WTC11 (cell line): Measurements from ENCODE around the gene PTGER2. TPM values are rescaled to one million over a fixed set of nuclear protein-coding genes. Genes with fewer than 3 reads are reported as not detected.

Experiments
- ATAC-seq: fragments of 200-7000 bp; cut with Tn5 transposase; 2 replicates; pipeline ENCODE4 v1.10.0; 2021; ENCODE audit warnings: mild to moderate bottlenecking, moderate library complexity
- CTCF ChIA-PET: fragments of 300-600 bp; sonication (Branson Sonifier 250); formaldehyde crosslinking; loops from one replicate; lab custom pipeline; 2021; ENCODE audit warnings: antibody characterized with exemption; lab: Charles Lee
- POLR2A ChIA-PET: fragments of 350-600 bp; sonication (Branson Sonifier 250); formaldehyde crosslinking; loops from one replicate; lab custom pipeline; 2021; ENCODE audit warnings: antibody characterized with exemption; lab: Charles Lee
- DNase-seq: peaks from one replicate; pipeline ENCODE4 v3.0.0; 2021; ENCODE audit warnings: low spot score
- H3K27ac Mint-ChIP-seq: 2 replicates; pipeline ENCODE4 v1.8.0; 2021; ENCODE audit warnings: mixed read lengths
- H3K27me3 Mint-ChIP-seq: 2 replicates; pipeline ENCODE4 v1.8.0; 2021; ENCODE audit warnings: low read depth, mild to moderate bottlenecking, moderate library complexity, mixed read lengths
- H3K36me3 Mint-ChIP-seq: 2 replicates; pipeline ENCODE4 v1.8.0; 2021; ENCODE audit warnings: mixed read lengths
- H3K4me1 Mint-ChIP-seq: 2 replicates; pipeline ENCODE4 v1.8.0; 2022; ENCODE audit warnings: mixed read lengths
- H3K4me3 Mint-ChIP-seq: 2 replicates; pipeline ENCODE4 v1.8.0; 2021; ENCODE audit warnings: mild to moderate bottlenecking, moderate library complexity, mixed read lengths
- H3K9me3 Mint-ChIP-seq: 2 replicates; pipeline ENCODE4 v1.8.0; 2021; ENCODE audit warnings: mixed read lengths
- EMX1 ChIP-seq: fragments of 250-450 bp; sonication (Bioruptor Pico); IDR thresholded peaks from 2 replicates; pipeline ENCODE4 v1.8.0; 2021; ENCODE audit warnings: mild to moderate bottlenecking
- ESRRA ChIP-seq: sonication (generic); formaldehyde crosslinking; IDR thresholded peaks from 2 replicates; pipeline ENCODE4 v1.8.1; 2022; ENCODE audit warnings: mild to moderate bottlenecking, missing genetic modification reagents, borderline replicate concordance
- JAZF1 ChIP-seq: fragments of 250-450 bp; sonication (Bioruptor Pico); IDR thresholded peaks from 2 replicates; pipeline ENCODE4 v1.9.0; 2021; ENCODE audit warnings: moderate library complexity, mild to moderate bottlenecking, inconsistent platforms
- ZNF416 ChIP-seq: fragments of 250-450 bp; sonication (Bioruptor Pico); IDR thresholded peaks from 2 replicates; pipeline ENCODE4 v1.9.0; 2021; ENCODE audit warnings: mild to moderate bottlenecking, inconsistent platforms
- total RNA-seq: library from RNA; stranded (reverse); gene quantifications from 3 replicates; pipeline ENCODE4 v1.2.3, GENCODE V29; 2021
- TF ChIP-seq, protein P1 (sequence below): sonication (generic); formaldehyde crosslinking; IDR thresholded peaks from 2 replicates; pipeline ENCODE4 v1.8.0; 2022; ENCODE audit warnings: mild to moderate bottlenecking, missing genetic modification reagents
- TF ChIP-seq, protein P2 (sequence below): fragments of 200-600 bp; IDR thresholded peaks from 2 replicates; pipeline ENCODE4 v1.8.0; 2022; ENCODE audit warnings: antibody characterized with exemption

PTGER2 gene
- total RNA-seq, 1 experiment from 2014 or later, result 0.92 TPM

DNA sequence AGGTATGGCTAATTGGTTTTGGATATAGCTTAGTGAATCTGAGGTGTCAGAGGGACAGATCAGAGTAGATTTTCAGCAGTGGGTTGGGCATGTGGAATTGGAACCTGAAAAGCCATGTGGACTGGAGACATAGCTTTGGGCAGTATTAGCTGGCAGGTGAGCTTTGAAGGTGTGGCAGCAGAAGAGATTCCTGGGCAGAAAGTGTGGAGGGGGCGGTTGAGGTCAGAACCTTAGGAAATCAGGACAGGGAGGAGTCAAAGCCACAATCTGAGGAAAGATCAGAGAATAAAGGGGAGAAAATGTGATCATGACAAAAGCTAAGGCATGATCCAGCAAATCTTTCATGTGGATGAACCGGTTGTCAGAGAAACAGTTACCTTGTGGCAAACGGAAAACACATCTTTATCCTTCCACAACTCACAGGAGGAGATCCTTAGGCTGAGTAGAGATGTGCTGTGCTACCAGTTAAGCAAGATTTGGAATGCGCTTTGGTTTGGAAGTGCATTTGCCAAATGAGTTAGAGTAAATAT lies 56.4 kb downstream of the PTGER2 start (continued):
- TF ChIP-seq, protein P1, sequence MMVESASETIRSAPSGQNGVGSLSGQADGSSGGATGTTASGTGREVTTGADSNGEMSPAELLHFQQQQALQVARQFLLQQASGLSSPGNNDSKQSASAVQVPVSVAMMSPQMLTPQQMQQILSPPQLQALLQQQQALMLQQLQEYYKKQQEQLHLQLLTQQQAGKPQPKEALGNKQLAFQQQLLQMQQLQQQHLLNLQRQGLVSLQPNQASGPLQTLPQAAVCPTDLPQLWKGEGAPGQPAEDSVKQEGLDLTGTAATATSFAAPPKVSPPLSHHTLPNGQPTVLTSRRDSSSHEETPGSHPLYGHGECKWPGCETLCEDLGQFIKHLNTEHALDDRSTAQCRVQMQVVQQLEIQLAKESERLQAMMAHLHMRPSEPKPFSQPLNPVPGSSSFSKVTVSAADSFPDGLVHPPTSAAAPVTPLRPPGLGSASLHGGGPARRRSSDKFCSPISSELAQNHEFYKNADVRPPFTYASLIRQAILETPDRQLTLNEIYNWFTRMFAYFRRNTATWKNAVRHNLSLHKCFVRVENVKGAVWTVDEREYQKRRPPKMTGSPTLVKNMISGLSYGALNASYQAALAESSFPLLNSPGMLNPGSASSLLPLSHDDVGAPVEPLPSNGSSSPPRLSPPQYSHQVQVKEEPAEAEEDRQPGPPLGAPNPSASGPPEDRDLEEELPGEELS (CRISPR knock-in tag), result no peak
- TF ChIP-seq EMX1 (CRISPR knock-in tag) (no peak), JAZF1 (no peak), ZNF416 (no peak)

DNA sequence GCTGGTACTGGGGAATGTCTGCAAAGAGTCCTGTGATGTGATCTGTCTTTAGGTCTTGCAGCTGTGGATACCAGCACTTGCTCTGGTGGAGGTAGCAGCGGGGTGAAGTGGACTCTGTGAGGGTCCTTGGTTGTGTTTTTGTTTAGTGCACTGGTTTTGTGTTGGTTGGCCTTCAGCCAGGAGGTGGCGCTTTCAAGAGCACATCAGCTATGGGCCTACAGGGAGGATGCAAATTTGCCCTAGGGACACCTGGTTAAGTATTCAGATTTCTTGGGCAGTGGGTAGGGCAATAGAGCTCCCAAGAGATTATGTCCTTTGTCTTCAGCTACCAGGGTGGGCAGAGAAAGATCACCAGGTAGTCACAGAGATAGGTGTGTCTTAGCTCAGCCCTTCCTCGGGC lies 63.8 kb downstream of the PTGER2 start:
- Mint-ChIP-seq H3K36me3 (no peaks in the 10 kb centered on the region; the same call in 1 of the 2 replicates), H3K27me3 (no peaks in the 10 kb centered on the region), H3K27ac (no peak overlapping the region), H3K4me1 (no peaks in the 10 kb centered on the region), H3K9me3 (peaks cover 30% of the 10 kb centered on the region), H3K4me3 (no peak overlapping the region)
- ChIA-PET CTCF (interaction anchor here (0.6 to 1.6 kb wide), 6 partner anchors 22 to 928 kb away, joined by 3 to 9 read pairs (median 3); no protein-coding TSS in a partner anchor), POLR2A (no interaction called here)
- ATAC-seq (peak; percentile 83), DNase-seq (peak; percentile 59)
- TF ChIP-seq ESRRA, result no peak
- TF ChIP-seq, protein P2, sequence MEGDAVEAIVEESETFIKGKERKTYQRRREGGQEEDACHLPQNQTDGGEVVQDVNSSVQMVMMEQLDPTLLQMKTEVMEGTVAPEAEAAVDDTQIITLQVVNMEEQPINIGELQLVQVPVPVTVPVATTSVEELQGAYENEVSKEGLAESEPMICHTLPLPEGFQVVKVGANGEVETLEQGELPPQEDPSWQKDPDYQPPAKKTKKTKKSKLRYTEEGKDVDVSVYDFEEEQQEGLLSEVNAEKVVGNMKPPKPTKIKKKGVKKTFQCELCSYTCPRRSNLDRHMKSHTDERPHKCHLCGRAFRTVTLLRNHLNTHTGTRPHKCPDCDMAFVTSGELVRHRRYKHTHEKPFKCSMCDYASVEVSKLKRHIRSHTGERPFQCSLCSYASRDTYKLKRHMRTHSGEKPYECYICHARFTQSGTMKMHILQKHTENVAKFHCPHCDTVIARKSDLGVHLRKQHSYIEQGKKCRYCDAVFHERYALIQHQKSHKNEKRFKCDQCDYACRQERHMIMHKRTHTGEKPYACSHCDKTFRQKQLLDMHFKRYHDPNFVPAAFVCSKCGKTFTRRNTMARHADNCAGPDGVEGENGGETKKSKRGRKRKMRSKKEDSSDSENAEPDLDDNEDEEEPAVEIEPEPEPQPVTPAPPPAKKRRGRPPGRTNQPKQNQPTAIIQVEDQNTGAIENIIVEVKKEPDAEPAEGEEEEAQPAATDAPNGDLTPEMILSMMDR, result peak; percentile 26; the same call in 1 of the 2 replicates

Other genes starting within 250 kb of the PTGER2 start
- gene NID2, start 245.3 kb upstream of the PTGER2 start, total RNA-seq, result 5.4 to 8.5 TPM (median 6.3 TPM) in 3 replicates
- 0.09 to 0.24 TPM (median 0.11 TPM) in 3 replicates for gene PTGDR, start 46.6 kb upstream of the PTGER2 start, total RNA-seq
- gene TXNDC16, start 238.2 kb downstream of the PTGER2 start, total RNA-seq, result 10.9 to 11.4 TPM (median 11.3 TPM) in 3 replicates
- 2.7 to 4.1 TPM (median 4.0 TPM) in 3 replicates for gene GPR137C, start 238.5 kb downstream of the PTGER2 start, total RNA-seq